Measurements from ENCODE around the gene HMGN1.

Gene HMGN1

DNA sequence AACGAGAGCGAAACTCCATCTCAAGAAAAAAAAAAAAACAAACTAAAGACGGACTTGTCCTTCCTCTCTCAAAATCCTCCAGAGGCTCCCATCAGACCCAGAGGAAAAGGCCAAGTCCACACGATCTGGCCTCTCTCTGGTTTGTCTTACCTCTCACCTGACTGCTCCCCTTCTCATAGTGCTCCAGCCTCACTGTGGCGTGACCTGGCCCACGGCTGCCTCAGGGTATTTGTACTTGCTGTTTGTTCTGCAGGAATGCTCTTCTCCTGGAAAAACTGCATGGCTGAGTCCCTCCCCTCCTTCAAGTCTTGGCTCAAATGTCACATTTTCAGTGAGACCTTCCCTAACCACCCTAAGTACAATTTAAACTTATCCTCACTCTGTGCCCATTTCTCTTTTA lies 27.5 kb downstream of the HMGN1 start:
- TF ChIP-seq, protein P1, sequence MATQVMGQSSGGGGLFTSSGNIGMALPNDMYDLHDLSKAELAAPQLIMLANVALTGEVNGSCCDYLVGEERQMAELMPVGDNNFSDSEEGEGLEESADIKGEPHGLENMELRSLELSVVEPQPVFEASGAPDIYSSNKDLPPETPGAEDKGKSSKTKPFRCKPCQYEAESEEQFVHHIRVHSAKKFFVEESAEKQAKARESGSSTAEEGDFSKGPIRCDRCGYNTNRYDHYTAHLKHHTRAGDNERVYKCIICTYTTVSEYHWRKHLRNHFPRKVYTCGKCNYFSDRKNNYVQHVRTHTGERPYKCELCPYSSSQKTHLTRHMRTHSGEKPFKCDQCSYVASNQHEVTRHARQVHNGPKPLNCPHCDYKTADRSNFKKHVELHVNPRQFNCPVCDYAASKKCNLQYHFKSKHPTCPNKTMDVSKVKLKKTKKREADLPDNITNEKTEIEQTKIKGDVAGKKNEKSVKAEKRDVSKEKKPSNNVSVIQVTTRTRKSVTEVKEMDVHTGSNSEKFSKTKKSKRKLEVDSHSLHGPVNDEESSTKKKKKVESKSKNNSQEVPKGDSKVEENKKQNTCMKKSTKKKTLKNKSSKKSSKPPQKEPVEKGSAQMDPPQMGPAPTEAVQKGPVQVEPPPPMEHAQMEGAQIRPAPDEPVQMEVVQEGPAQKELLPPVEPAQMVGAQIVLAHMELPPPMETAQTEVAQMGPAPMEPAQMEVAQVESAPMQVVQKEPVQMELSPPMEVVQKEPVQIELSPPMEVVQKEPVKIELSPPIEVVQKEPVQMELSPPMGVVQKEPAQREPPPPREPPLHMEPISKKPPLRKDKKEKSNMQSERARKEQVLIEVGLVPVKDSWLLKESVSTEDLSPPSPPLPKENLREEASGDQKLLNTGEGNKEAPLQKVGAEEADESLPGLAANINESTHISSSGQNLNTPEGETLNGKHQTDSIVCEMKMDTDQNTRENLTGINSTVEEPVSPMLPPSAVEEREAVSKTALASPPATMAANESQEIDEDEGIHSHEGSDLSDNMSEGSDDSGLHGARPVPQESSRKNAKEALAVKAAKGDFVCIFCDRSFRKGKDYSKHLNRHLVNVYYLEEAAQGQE (IDR thresholded peaks at IDR 0.05; ENCODE audit: low read depth): no peak
- TF ChIP-seq, protein P2, sequence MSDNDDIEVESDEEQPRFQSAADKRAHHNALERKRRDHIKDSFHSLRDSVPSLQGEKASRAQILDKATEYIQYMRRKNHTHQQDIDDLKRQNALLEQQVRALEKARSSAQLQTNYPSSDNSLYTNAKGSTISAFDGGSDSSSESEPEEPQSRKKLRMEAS (IDR thresholded peaks at IDR 0.05): no peak
- TF ChIP-seq YY1 (IDR thresholded peaks at IDR 0.05; ENCODE audit: low read depth) (no peak), TCF12 (IDR thresholded peaks at IDR 0.05; ENCODE audit: low read depth) (no peak), TAF1 (IDR thresholded peaks at IDR 0.05; ENCODE audit: low read depth) (no peak), ZBTB7A (IDR thresholded peaks at IDR 0.05; ENCODE audit: low read depth) (no peak), CEBPB (IDR thresholded peaks at IDR 0.05) (no peak), EP300 (IDR thresholded peaks at IDR 0.05; ENCODE audit: borderline replicate concordance) (no peak), RAD21 (IDR thresholded peaks at IDR 0.05; ENCODE audit: low read depth) (no peak), CREB1 (IDR thresholded peaks at IDR 0.05; ENCODE audit: low read depth) (no peak), TEAD4 (IDR thresholded peaks at IDR 0.05) (no peak), EGR1 (IDR thresholded peaks at IDR 0.05) (no peak), USF1 (IDR thresholded peaks at IDR 0.05) (no peak), NFIC (IDR thresholded peaks at IDR 0.05) (no peak), FOXM1 (IDR thresholded peaks at IDR 0.05; ENCODE audit: borderline replicate concordance, low read depth) (no peak)

DNA sequence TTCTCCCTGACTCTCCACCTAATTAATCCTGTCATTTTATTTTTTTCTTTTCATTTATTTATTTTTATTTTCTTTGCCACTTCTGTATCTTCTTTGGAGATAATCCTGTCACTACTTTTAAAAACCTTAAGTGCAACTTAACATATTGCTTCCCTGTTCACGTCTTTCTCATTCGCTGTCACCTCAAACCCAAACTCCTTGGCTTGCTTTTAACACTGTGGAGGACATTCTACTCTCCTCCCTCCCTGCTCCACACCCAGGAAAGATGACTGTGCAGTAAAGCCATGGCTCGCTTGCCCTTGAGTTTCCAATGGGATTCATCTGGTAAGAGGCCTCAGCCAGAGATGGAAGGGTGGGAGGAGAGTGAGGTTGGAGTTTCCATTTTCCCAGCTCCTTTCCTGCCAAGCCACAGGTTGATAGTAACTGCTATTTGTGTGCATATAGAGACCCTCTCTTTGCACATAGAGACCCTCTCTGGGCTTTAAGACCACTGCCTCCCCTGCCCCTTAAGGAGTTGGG lies 29.0 kb downstream of the HMGN1 start:
- TF ChIP-seq FOXM1 (IDR thresholded peaks at IDR 0.05; ENCODE audit: borderline replicate concordance, low read depth): no peak
- no peak for TF ChIP-seq TEAD4 (IDR thresholded peaks at IDR 0.05)
- no peak for TF ChIP-seq CEBPB (IDR thresholded peaks at IDR 0.05)
- no peak for TF ChIP-seq EP300 (IDR thresholded peaks at IDR 0.05; ENCODE audit: borderline replicate concordance)
- TF ChIP-seq RAD21 (IDR thresholded peaks at IDR 0.05; ENCODE audit: low read depth): no peak
- TF ChIP-seq, protein P2 (IDR thresholded peaks at IDR 0.05): no peak
- no peak for TF ChIP-seq EGR1 (IDR thresholded peaks at IDR 0.05)
- TF ChIP-seq TAF1 (IDR thresholded peaks at IDR 0.05; ENCODE audit: low read depth): no peak
- TF ChIP-seq TCF12 (IDR thresholded peaks at IDR 0.05; ENCODE audit: low read depth): no peak
- no peak for TF ChIP-seq YY1 (IDR thresholded peaks at IDR 0.05; ENCODE audit: low read depth)
- TF ChIP-seq USF1 (IDR thresholded peaks at IDR 0.05): no peak
- no peak for TF ChIP-seq NFIC (IDR thresholded peaks at IDR 0.05)
- TF ChIP-seq CREB1 (IDR thresholded peaks at IDR 0.05; ENCODE audit: low read depth): no peak

DNA sequence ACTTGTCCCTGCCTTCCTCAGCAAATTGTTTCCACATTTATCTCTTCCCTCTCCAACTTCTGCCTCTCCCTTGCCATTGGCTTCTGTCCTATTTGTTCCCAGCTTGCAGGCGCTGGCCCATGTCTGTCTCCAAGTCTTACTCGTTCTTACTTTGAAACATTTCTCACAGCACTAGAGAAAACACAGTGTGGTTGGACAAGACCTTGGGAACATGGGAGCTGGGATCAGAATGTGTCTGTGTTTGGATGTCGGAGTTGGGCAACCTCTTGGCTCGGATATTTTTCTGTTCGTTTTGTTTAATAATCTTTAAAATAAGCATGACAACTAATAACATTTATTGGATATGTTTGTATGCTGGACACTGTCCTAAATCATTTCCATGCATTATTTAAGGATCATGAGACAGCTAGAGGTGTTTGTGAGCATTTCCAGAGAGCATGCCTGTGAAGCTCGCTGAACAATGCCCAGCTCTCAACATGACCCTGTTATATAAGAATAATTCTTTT lies 29.6 kb downstream of the HMGN1 start:
- TF ChIP-seq TCF12 (IDR thresholded peaks at IDR 0.05; ENCODE audit: low read depth): no peak
- TF ChIP-seq, protein P1 (IDR thresholded peaks at IDR 0.05; ENCODE audit: low read depth): no peak
- TF ChIP-seq, protein P2 (IDR thresholded peaks at IDR 0.05): no peak
- no peak for TF ChIP-seq ZBTB7A (IDR thresholded peaks at IDR 0.05; ENCODE audit: low read depth)
- no peak for TF ChIP-seq EP300 (IDR thresholded peaks at IDR 0.05; ENCODE audit: borderline replicate concordance)
- TF ChIP-seq EGR1 (IDR thresholded peaks at IDR 0.05): no peak
- TF ChIP-seq CEBPB (IDR thresholded peaks at IDR 0.05): no peak
- TF ChIP-seq NFIC (IDR thresholded peaks at IDR 0.05): no peak
- no peak for TF ChIP-seq USF1 (IDR thresholded peaks at IDR 0.05)
- TF ChIP-seq RAD21 (IDR thresholded peaks at IDR 0.05; ENCODE audit: low read depth): no peak

DNA sequence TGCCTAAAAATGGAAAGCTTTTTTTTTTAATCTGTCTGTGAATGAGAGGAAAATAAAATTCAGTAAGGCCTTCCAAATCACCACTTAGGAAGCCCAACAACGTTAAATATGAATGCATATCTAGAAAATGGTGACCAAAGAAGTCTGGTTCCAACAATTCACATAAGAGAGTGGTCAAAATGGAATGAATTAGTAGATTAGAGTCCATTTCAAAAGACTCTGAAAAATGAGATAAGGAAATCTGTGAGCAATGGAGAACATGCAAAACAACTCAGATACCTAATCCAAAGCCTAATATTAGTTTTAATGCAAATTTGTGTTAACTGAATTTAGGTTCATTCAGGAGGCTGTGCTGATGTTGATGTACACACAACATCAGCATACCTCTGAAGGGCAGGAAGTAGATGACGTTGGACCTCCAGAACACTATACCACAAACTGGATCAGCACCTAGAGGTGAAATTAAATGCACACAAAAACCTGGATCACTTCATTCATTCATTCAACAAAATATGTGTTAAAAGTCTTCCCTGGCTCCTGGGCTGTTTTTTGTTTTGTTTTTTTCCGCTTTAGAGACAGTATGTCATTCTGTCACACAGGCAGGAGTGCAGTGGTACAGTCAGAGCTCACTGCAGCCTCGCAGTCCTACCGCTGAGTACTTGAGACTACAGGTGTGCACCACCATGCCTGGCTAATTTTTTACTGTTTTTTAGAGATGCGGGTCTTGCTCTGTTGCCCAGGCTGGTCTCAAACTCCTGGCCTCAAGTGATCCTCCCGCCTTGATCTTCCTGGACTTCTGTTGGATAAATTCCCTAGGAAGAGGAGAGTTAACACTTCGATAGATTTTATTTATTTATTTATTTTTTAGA lies 30.6 kb downstream of the HMGN1 start:
- TF ChIP-seq TCF12 (IDR thresholded peaks at IDR 0.05; ENCODE audit: low read depth): no peak
- TF ChIP-seq RAD21 (IDR thresholded peaks at IDR 0.05; ENCODE audit: low read depth): no peak
- TF ChIP-seq NFIC (IDR thresholded peaks at IDR 0.05): no peak
- TF ChIP-seq CEBPB (IDR thresholded peaks at IDR 0.05): no peak
- TF ChIP-seq YY1 (IDR thresholded peaks at IDR 0.05; ENCODE audit: low read depth): no peak

Measured in Ishikawa (cell line).